ENCODE measurements around the gene CALHM5. TPM values are rescaled to one million over a fixed set of nuclear protein-coding genes. Genes with fewer than 3 reads are reported as not detected.

CALHM5 gene
- total RNA-seq, 1 donor from 2014 or later, result 0.33 TPM

- Mint-ChIP-seq H3K27me3 (ENCODE audit: low read depth) (no peaks in the 10 kb centered on the region), H3K4me3 (peak overlapping the region; percentile 8), H3K27ac (ENCODE audit: unreplicated experiment) (peak overlapping the region; percentile 88), H3K4me1 (peaks cover 18% of the 10 kb centered on the region), H3K9me3 (peaks cover 13% of the 10 kb centered on the region), H3K36me3 (ENCODE audit: low read depth) (no peaks in the 10 kb centered on the region)
- TF ChIP-seq CTCF (conservative IDR thresholded peaks at IDR 0.05), result no peak
- no peak for DNase-seq (ENCODE audit: low read depth, low spot score)
These were observed 696 bp downstream of the CALHM5 start for GRCh38 chr6:116512111-116512559.

- no peak for DNase-seq (ENCODE audit: low read depth, low spot score)
- no peak overlapping the region for H3K27ac Mint-ChIP-seq (ENCODE audit: unreplicated experiment)
- H3K4me3 Mint-ChIP-seq, result no peak overlapping the region
- no peaks in the 10 kb centered on the region for H3K36me3 Mint-ChIP-seq (ENCODE audit: low read depth)
- no peaks in the 10 kb centered on the region for H3K27me3 Mint-ChIP-seq (ENCODE audit: low read depth)
- TF ChIP-seq CTCF (conservative IDR thresholded peaks at IDR 0.05), result no peak
- H3K4me1 Mint-ChIP-seq, result peaks cover 18% of the 10 kb centered on the region
- peaks cover 13% of the 10 kb centered on the region for H3K9me3 Mint-ChIP-seq
These were observed 1.3 kb downstream of the CALHM5 start for GRCh38 chr6:116512734-116513133.

- peaks cover 11% of the 10 kb centered on the region for H3K9me3 Mint-ChIP-seq
- H3K27me3 Mint-ChIP-seq (ENCODE audit: low read depth), result peaks cover 4% of the 10 kb centered on the region
- no peak for TF ChIP-seq CTCF (conservative IDR thresholded peaks at IDR 0.05)
- H3K36me3 Mint-ChIP-seq (ENCODE audit: low read depth), result no peaks in the 10 kb centered on the region
- no peak overlapping the region for H3K4me3 Mint-ChIP-seq
- no peak for DNase-seq (ENCODE audit: low read depth, low spot score)
- peaks cover 18% of the 10 kb centered on the region for H3K4me1 Mint-ChIP-seq
- H3K27ac Mint-ChIP-seq (ENCODE audit: unreplicated experiment), result no peak overlapping the region
These were observed 1.9 kb downstream of the CALHM5 start for GRCh38 chr6:116513224-116513875.

DNA sequence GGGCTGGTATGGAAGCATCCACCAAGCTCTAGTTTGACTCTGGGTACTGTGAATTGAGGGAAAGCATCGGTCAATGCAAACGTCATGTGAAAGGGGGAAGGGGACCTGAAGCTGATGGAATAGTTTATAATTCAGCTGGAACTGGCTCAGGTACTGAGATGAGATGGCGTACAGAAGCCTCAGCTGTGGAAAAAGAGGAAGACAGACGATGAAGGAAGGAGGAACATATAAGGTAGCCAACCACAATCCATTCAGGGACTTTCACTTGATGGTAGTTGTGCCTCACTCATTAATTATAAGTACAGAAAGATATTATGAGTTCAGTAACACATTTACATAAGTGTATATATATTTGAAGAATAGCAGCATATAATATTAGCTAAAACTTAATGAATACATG is 2.7 kb downstream of the CALHM5 start:
- H3K36me3 Mint-ChIP-seq (ENCODE audit: low read depth), result no peaks in the 10 kb centered on the region
- H3K4me1 Mint-ChIP-seq, result peaks cover 18% of the 10 kb centered on the region
- TF ChIP-seq CTCF (conservative IDR thresholded peaks at IDR 0.05), result no peak
- no peak overlapping the region for H3K27ac Mint-ChIP-seq (ENCODE audit: unreplicated experiment)
- no peak for DNase-seq (ENCODE audit: low read depth, low spot score)
- H3K27me3 Mint-ChIP-seq (ENCODE audit: low read depth), result peaks cover 4% of the 10 kb centered on the region
- H3K9me3 Mint-ChIP-seq, result peaks cover 4% of the 10 kb centered on the region
- no peak overlapping the region for H3K4me3 Mint-ChIP-seq

DNA sequence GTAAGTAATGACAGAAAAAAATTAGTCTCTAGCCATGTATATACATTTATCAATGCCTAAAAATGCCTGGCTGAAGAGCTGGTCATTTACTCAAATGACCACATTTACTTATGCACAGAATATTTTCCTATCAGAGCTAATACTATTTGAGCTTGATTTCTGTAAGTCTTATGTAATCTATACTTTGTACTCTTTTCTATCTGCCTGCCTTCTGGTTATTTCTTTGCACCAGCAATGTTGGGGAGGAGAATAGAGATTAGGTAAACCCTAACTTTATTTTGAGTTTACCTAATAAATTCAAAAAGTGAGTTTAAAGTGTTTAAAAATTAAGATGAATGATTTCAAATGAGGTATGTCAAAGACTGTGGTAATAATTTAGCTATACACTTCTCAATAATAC is 3.7 kb downstream of the CALHM5 start:
- no peak for DNase-seq (ENCODE audit: low read depth, low spot score)
- TF ChIP-seq CTCF (conservative IDR thresholded peaks at IDR 0.05), result no peak
- H3K9me3 Mint-ChIP-seq, result no peaks in the 10 kb centered on the region
- no peak overlapping the region for H3K27ac Mint-ChIP-seq (ENCODE audit: unreplicated experiment)
- H3K4me3 Mint-ChIP-seq, result no peak overlapping the region
- peaks cover 4% of the 10 kb centered on the region for H3K27me3 Mint-ChIP-seq (ENCODE audit: low read depth)
- H3K36me3 Mint-ChIP-seq (ENCODE audit: low read depth), result no peaks in the 10 kb centered on the region
- peaks cover 18% of the 10 kb centered on the region for H3K4me1 Mint-ChIP-seq

Data from neural crest cell (in vitro differentiated cells).